Measurements from ENCODE around the gene SCG2. TPM values are rescaled to one million over a fixed set of nuclear protein-coding genes. Genes with fewer than 3 reads are reported as not detected.

SCG2 gene
- total RNA-seq: 1 to 10 TPM in 3 of 4 donors, not detected in 1; 3.2 to 5.1 (median 4.8) TPM

GRCh38 chr2:223601932-223602666 is at the start of gene SCG2:
Gene SCG2, minus strand, starts transcription at chr2:223602361. Its CDS starts 3,079 bp downstream, at chr2:223599282.
- H3K36me3 ChIP-seq: no peaks in the 10 kb centered on the region
- H3K4me1 ChIP-seq: no peaks in the 10 kb centered on the region
- no peak within 1 kb of the TSS for H3K27ac ChIP-seq
- H3K27me3 ChIP-seq: no peaks in the 10 kb centered on the region
- DNase-seq: peak in 2 of 3 donors; percentile 25 to 61
- no peaks in the 10 kb centered on the region for H3K9me3 ChIP-seq
- TF ChIP-seq POLR2A (IDR thresholded peaks at IDR 0.05): no peak
- TF ChIP-seq CTCF (IDR thresholded peaks at IDR 0.05): peak in 1 of 6 experiments; percentile 10
- H3K4me3 ChIP-seq: no peak within 1 kb of the TSS

GRCh38 chr2:223649554-223650533 is 47.7 kb upstream of the SCG2 start:
- Histone ChIP-seq H3K4me1 (no peaks in the 10 kb centered on the region), H3K36me3 (no peaks in the 10 kb centered on the region), H3K27me3 (no peaks in the 10 kb centered on the region), H3K27ac (no peak overlapping the region), H3K9me3 (no peaks in the 10 kb centered on the region), H3K4me3 (no peak overlapping the region)
- TF ChIP-seq POLR2A (IDR thresholded peaks at IDR 0.05) (no peak), CTCF (IDR thresholded peaks at IDR 0.05) (no peak)
- no peak for DNase-seq

- no peak for TF ChIP-seq CTCF (IDR thresholded peaks at IDR 0.05)
- no peak for TF ChIP-seq POLR2A (IDR thresholded peaks at IDR 0.05)
- no peak for DNase-seq
These were observed 46.6 kb upstream of the SCG2 start for GRCh38 chr2:223648755-223649154.

GRCh38 chr2:223647258-223647952 is 45.2 kb upstream of the SCG2 start:
- DNase-seq: no peak
- H3K27ac ChIP-seq: no peak overlapping the region
- no peaks in the 10 kb centered on the region for H3K27me3 ChIP-seq
- H3K4me3 ChIP-seq: no peak overlapping the region
- H3K4me1 ChIP-seq: no peaks in the 10 kb centered on the region
- no peaks in the 10 kb centered on the region for H3K36me3 ChIP-seq
- H3K9me3 ChIP-seq: no peaks in the 10 kb centered on the region
- TF ChIP-seq CTCF (IDR thresholded peaks at IDR 0.05): no peak

More at GRCh38 chr2:223648755-223649154, 46.6 kb upstream of the SCG2 start:
- Histone ChIP-seq H3K4me1 (no peaks in the 10 kb centered on the region), H3K4me3 (no peak overlapping the region), H3K36me3 (no peaks in the 10 kb centered on the region), H3K9me3 (no peaks in the 10 kb centered on the region), H3K27ac (no peak overlapping the region), H3K27me3 (no peaks in the 10 kb centered on the region)

- Histone ChIP-seq H3K4me1 (no peaks in the 10 kb centered on the region), H3K36me3 (no peaks in the 10 kb centered on the region), H3K9me3 (no peaks in the 10 kb centered on the region), H3K27ac (no peak overlapping the region), H3K4me3 (no peak overlapping the region), H3K27me3 (no peaks in the 10 kb centered on the region)
- TF ChIP-seq CTCF (IDR thresholded peaks at IDR 0.05) (no peak), POLR2A (IDR thresholded peaks at IDR 0.05) (no peak)
- no peak for DNase-seq
These were observed 42.0 kb upstream of the SCG2 start for GRCh38 chr2:223644136-223644535.

Measured in Peyer's patch (tissue), 4 donors.